DND-41 (cell line): ENCODE measurements around the gene DDX60.

Experiments
- ATAC-seq: fragments of 200-7000 bp; cut with Tn5 transposase; 3 replicates; pipeline ENCODE4 v1.9.1; 2021; ENCODE audit warnings: low read depth; ENCODE audit not compliant: insufficient read depth
- DNase-seq: peaks from one replicate; pipeline ENCODE4 v3.0.0-alpha.2; 2020
- H2AFZ ChIP-seq: 2 replicates; pipeline ENCODE4 v1.6.0; 2012; ENCODE audit warnings: low read depth, low read length
- H3K27ac ChIP-seq: 2 replicates; pipeline ENCODE4 v1.5.1; 2012; ENCODE audit warnings: low read length, inconsistent platforms
- H3K27me3 ChIP-seq: fragments of 200-600 bp; sonication (generic); 2 replicates; pipeline ENCODE4 v1.6.0; 2012; ENCODE audit warnings: low read length, mild to moderate bottlenecking, inconsistent platforms; ENCODE audit not compliant: insufficient read depth, poor library complexity
- H3K36me3 ChIP-seq: 2 replicates; pipeline ENCODE4 v1.5.1; 2012; ENCODE audit warnings: low read length, inconsistent platforms; ENCODE audit not compliant: insufficient read depth
- H3K4me1 ChIP-seq: 2 replicates; pipeline ENCODE4 v1.5.1; 2012; ENCODE audit warnings: mild to moderate bottlenecking, low read length; ENCODE audit not compliant: insufficient read depth
- H3K4me2 ChIP-seq: 2 replicates; pipeline ENCODE4 v1.6.0; 2012; ENCODE audit warnings: mild to moderate bottlenecking, moderate library complexity, low read length, inconsistent platforms; ENCODE audit not compliant: insufficient read depth
- H3K4me3 ChIP-seq, 2 experiments: fragments of 200-600 bp in 1 of 2; shearing (Covaris generic) in 1 of 2; 2 replicates each; pipeline ENCODE4 v1.5.1; 2012 to 2016; ENCODE audit warnings: inconsistent platforms in 2 of 2, low read length in 2 of 2, mild to moderate bottlenecking in 2 of 2, low read depth in 1 of 2, moderate library complexity in 1 of 2
- H3K79me2 ChIP-seq: 2 replicates; pipeline ENCODE4 v1.6.0; 2012; ENCODE audit warnings: low read length, inconsistent platforms; ENCODE audit not compliant: insufficient read depth
- H3K9ac ChIP-seq: 2 replicates; pipeline ENCODE4 v1.6.0; 2012; ENCODE audit warnings: low read depth, mild to moderate bottlenecking, inconsistent platforms, low read length, moderate library complexity
- H3K9me3 ChIP-seq: 2 replicates; pipeline ENCODE4 v1.5.1; 2012; ENCODE audit warnings: low read length, moderate library complexity, mild to moderate bottlenecking, inconsistent platforms; ENCODE audit not compliant: insufficient read depth, severe bottlenecking
- H4K20me1 ChIP-seq: 2 replicates; pipeline ENCODE4 v1.6.0; 2012; ENCODE audit warnings: low read length; ENCODE audit not compliant: insufficient read depth
- EZH2 ChIP-seq: IDR thresholded peaks from 3 replicates; pipeline ENCODE4 v1.6.1; 2012; ENCODE audit warnings: borderline replicate concordance, low read depth, mild to moderate bottlenecking, moderate library complexity, low read length, inconsistent platforms; ENCODE audit not compliant: severe bottlenecking
- TF ChIP-seq, protein P1 (sequence below): IDR thresholded peaks from 2 replicates; pipeline ENCODE4 v1.5.1; 2012; ENCODE audit warnings: borderline replicate concordance, low read length, moderate library complexity, mild to moderate bottlenecking; ENCODE audit not compliant: poor library complexity, severe bottlenecking; ENCODE audit errors: extremely low read depth

DDX60 gene

DNA sequence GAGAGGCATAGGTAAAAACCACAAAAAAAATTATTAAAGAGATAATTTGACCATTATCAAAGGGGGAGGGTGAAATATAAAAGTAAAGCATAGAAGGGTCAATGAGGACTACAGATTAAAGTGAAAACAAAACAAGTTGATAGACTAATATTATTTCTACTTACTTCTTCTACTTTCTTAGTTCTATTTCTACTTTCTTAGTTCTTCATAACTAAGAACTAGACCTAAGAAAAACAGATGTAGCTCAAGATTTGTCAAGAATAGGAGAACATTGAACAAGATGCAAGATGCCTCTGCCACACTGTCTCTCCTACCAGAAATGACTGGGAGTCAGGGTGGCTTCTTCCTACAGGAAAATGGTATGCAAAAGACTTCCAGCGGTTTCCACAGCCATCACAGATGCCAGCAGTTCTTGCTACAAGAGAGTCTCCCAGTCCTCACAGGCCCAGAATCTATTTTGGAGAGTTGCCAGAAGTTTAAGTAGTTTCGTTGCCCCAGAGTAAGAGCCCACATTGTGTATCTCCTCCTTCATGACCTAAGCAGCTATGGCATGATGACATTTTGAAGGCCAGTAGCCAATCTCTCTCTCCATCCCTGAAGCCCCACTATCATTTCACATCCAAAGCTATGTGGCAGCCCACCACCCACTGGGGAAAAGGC, 42.9 kb upstream of the DDX60 start:
- no peaks in the 10 kb centered on the region for H4K20me1 ChIP-seq
- H3K4me3 ChIP-seq, result no peak overlapping the region
- TF ChIP-seq EZH2, result no peak
- TF ChIP-seq, protein P1, sequence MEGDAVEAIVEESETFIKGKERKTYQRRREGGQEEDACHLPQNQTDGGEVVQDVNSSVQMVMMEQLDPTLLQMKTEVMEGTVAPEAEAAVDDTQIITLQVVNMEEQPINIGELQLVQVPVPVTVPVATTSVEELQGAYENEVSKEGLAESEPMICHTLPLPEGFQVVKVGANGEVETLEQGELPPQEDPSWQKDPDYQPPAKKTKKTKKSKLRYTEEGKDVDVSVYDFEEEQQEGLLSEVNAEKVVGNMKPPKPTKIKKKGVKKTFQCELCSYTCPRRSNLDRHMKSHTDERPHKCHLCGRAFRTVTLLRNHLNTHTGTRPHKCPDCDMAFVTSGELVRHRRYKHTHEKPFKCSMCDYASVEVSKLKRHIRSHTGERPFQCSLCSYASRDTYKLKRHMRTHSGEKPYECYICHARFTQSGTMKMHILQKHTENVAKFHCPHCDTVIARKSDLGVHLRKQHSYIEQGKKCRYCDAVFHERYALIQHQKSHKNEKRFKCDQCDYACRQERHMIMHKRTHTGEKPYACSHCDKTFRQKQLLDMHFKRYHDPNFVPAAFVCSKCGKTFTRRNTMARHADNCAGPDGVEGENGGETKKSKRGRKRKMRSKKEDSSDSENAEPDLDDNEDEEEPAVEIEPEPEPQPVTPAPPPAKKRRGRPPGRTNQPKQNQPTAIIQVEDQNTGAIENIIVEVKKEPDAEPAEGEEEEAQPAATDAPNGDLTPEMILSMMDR, result no peak
- no peak overlapping the region for H2AFZ ChIP-seq
- H3K27ac ChIP-seq, result no peak overlapping the region
- DNase-seq, result no peak
- no peaks in the 10 kb centered on the region for H3K27me3 ChIP-seq
- H3K36me3 ChIP-seq, result peaks cover 21% of the 10 kb centered on the region
- no peaks in the 10 kb centered on the region for H3K9me3 ChIP-seq
- no peaks in the 10 kb centered on the region for H3K79me2 ChIP-seq
- H3K9ac ChIP-seq, result no peak overlapping the region
- no peak overlapping the region for H3K4me2 ChIP-seq
- no peak; the same call in 2 of the 3 replicates for ATAC-seq
- H3K4me1 ChIP-seq, result peaks cover 4% of the 10 kb centered on the region; the same call in 1 of the 2 replicates

DNA sequence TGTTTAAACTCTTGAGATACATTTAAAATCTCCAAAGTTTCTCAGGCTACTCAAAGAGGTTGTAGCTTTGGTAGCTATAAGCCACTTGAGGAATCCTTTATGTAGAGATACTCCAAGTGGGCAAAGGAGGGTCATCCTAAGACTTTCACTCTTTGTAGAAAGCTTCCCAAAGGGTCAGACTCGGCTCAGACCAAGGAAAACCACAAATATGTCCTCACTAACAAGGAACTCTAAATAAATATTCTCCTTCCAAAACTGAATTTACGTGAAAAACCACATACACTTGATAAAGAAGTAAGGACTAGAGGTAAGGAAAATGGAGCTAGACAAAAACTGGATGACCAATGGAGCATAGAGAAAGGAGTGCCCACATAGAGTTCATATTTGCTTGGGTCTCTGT, 41.7 kb upstream of the DDX60 start:
- Histone ChIP-seq H3K27ac (no peak overlapping the region), H2AFZ (no peak overlapping the region), H3K27me3 (no peaks in the 10 kb centered on the region), H3K79me2 (no peaks in the 10 kb centered on the region), H3K9ac (no peak overlapping the region), H3K36me3 (peaks cover 21% of the 10 kb centered on the region), H3K4me3 (no peak overlapping the region), H4K20me1 (no peaks in the 10 kb centered on the region), H3K4me1 (peaks cover 4% of the 10 kb centered on the region; the same call in 1 of the 2 replicates), H3K9me3 (no peaks in the 10 kb centered on the region), H3K4me2 (no peak overlapping the region)
- no peak for DNase-seq
- TF ChIP-seq EZH2, result no peak
- TF ChIP-seq, protein P1, result no peak
- ATAC-seq, result no peak

DNA sequence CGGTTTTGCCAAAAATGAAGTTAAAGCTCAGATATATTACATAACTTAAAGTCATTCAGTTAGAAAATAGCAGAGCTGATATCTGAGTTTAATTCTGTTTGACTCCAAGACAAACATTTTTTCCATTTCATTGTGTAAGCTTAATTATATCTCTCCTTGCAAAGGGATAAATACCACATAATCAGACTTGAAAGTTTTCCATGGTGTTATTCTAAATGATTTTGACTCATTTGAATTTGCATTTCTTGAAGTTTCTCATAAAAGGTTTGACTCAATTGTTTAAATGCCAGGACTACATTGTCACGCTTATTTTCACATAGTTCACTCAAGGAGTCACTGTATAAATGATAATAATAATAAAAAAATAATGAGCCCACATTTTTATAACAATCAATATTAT, 39.4 kb upstream of the DDX60 start:
- Histone ChIP-seq H3K27me3 (no peaks in the 10 kb centered on the region), H4K20me1 (no peaks in the 10 kb centered on the region), H3K4me3 (no peak overlapping the region), H3K27ac (no peak overlapping the region), H2AFZ (no peak overlapping the region), H3K4me2 (no peak overlapping the region), H3K4me1 (no peaks in the 10 kb centered on the region), H3K9me3 (no peaks in the 10 kb centered on the region), H3K79me2 (no peaks in the 10 kb centered on the region), H3K36me3 (peaks cover 21% of the 10 kb centered on the region), H3K9ac (no peak overlapping the region)
- no peak for TF ChIP-seq EZH2
- DNase-seq, result no peak
- no peak for ATAC-seq

DNA sequence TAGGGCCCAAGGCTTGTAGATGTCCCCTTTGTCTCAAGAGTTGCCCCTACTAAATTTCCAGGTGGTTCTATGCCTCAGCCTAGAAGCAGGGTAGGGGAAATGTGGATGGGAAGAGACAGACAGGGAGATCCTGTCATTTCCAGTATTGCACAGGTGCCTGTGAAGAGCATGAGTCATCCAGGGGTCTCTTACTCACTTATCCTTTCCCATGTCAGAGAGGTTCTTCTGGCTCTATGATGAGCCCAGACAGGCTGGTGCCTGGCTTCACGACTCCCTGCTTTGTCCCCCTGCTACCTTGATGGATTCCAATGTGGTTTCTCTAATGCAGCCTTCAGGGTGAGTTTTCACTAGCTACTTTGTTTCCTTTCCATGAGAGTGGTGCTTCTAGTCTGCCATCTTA, 35.2 kb upstream of the DDX60 start:
- Histone ChIP-seq H3K4me3 (no peak overlapping the region), H3K79me2 (no peaks in the 10 kb centered on the region), H3K9ac (no peak overlapping the region), H3K4me1 (no peaks in the 10 kb centered on the region), H3K27ac (no peak overlapping the region), H3K9me3 (no peaks in the 10 kb centered on the region), H2AFZ (no peak overlapping the region), H3K27me3 (no peaks in the 10 kb centered on the region), H3K4me2 (no peak overlapping the region), H4K20me1 (no peaks in the 10 kb centered on the region), H3K36me3 (no peaks in the 10 kb centered on the region; the same call in 1 of the 2 replicates)
- DNase-seq, result no peak
- TF ChIP-seq EZH2, result no peak
- TF ChIP-seq, protein P1, result no peak
- no peak for ATAC-seq
